NT2/D1 (cell line): ENCODE results near the gene R3HDM4.

Experiments used
- YY1 ChIP-seq: IDR thresholded peaks from 2 replicates; pipeline ENCODE4 v1.6.1; 2011; ENCODE audit not compliant: insufficient read length, insufficient read depth
- ZNF274 ChIP-seq: IDR thresholded peaks from 2 replicates; pipeline ENCODE4 v1.6.1; 2011; ENCODE audit warnings: mild to moderate bottlenecking, low read depth, low read length

DNA sequence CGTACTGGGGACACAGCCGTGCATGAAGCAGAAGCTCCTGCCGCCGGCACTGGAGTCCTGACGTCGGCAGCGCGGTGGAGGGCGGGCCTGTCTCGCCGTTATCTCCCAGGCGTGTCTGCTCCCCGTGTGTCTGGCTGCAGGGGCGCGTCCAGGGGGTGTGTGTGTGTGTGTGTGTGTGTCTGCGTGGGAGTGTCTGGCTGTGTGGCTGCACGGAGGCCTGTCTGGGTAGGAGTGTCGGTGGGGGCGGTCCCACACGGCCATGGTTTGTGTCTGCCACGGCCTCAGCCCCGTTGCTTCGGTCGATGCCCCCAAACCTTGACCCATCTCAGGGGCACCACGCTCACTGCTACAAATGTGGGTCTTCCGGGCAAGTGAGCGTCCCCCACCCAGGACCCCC, 31.1 kb upstream of the R3HDM4 start:
- TF ChIP-seq ZNF274: no peak
- TF ChIP-seq YY1: no peak
